NCI-H2029 treated with DMSO at 0.1 percent for 48 hours (cell line): Measurements from ENCODE around the gene CXXC1.
"Not testable (repeated sequence)": the region's sequence is repeated elsewhere in the genome, so short reads cannot be mapped to it uniquely, and the experiment has no call there.

ENCODE experiments used
- DNase-seq: peaks from one replicate; lab custom pipeline; 2025; lab: John Stamatoyannopoulos, UW

CXXC1 gene

DNA sequence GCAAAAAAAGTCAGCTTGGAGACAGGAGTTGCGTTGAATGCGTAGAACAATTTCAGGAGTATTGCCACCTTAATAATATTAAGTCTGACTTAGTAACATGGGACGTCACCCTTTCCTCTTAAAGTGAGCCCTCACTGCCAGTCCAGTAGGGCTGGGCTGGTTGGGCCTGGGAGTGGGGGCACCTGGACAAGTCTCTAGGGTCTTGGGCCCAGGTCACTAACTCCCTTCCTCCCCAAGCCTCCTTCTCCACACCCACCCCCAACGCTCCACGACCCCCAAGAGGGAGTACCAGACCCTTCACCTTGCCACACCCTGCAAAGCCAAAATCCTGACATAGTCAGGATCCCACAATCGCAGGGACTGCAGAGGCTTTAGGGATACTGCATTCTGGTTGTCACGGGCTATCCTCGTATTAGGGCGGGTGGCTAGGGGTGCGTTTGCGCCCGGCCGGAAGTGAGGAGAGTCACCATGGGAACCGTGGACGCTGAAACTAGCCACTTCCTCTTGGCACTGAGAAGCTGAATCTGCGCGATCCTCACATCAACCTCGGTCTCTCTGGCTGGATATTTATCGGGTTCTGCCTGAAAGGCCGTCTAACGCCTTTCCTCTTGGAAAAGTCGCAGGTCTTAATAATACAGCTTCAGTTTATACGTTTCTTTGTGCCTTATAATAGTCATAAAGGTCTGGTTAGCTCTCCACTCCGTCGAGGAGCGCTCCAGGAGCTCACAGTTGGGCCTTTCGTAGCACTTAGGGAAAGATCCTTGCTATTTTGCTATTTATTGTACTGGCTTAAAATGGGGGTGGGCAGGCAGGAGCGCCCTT is 10.3 kb upstream of the CXXC1 start:
- peak; percentile 41 for DNase-seq

DNA sequence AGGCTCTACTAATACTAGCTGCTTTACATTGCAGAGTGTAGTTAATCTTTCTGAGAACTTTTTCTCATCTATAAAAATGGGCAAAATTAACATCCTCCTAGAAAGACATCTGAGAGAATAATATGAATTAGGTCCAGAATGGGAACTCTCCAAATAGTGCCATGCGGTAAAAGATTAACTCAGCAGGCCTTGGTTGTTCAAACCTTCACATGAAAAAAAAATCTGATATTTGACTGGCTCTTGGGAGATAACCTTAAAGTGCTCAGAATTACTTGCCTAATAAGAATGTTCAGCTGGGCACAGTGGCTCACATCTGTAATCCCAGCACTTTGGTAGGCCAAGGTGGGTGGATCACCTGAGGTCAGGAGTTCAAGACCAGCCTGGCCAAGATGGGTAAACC is 5.5 kb upstream of the CXXC1 start:
- no peak for DNase-seq

DNA sequence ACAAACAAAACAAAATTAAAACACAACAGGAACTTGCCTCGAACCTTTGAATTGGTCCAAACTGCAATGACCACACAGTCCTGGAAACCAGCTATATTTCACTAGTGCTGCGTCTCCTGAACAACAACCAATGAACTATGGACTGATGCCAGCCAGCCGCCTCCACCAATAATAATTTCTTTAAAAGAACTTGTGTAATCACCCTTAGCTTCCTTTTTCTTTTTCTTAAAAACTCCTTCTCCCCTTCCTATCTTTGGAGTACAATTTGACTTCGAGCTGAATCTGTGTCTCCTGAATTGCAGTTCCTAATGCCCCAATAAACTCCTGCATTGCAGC is 1.6 kb upstream of the CXXC1 start:
- no peak for DNase-seq

DNA sequence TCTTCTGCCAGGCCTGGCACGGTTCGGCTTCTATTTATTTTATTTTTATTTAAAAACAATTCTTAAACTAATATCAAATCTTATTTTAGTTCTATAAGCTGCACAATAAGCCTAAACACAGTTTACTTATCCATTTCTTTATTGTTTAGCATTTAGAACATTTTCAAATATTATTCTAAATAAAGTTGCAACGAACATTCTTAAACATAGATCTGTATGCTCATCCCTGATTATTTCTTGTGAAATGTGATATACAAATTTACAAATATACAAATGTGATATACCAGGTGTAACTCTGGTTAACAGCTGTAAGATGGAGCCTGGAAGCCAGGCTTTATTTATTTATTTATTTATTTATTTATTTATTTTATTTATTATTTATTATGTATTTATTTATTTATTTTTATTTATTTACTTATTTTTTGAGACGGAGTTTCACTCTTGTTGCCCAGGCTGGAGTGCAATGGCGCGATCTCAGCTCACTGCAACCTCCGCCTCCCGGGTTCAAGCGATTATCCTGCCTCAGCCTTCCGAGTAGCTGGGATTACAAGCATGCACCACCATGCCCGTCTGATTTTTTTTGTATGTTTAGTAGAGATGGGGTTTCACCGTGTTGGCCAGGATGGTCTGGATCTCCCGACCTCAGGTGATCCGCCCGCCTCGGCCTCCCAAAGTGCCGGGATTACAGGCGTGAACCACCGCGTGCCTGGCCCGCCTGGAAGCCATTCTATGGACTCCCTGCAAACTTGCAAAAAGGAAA is 1.0 kb upstream of the CXXC1 start:
- DNase-seq, result not testable (repeated sequence)

DNA sequence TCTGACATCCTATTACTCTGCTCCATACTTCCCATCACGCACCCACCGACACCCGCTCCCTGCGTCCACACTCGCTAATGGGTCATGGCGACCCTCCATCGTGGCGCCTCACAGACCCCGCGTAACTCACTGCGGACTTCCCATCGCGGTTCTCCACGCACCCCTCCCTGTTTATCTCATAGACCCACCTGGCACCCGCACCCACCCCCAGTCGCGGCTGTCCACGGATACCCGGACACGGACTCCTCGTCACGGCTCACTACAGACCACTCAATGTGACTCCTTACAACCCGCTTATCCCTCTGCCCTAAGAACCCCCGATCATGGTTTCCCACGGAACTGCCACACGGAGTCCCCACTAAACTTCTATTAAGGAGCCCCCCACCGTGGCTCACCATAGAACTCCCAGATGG is 458 bp downstream of the CXXC1 start:
- DNase-seq, result no peak

DNA sequence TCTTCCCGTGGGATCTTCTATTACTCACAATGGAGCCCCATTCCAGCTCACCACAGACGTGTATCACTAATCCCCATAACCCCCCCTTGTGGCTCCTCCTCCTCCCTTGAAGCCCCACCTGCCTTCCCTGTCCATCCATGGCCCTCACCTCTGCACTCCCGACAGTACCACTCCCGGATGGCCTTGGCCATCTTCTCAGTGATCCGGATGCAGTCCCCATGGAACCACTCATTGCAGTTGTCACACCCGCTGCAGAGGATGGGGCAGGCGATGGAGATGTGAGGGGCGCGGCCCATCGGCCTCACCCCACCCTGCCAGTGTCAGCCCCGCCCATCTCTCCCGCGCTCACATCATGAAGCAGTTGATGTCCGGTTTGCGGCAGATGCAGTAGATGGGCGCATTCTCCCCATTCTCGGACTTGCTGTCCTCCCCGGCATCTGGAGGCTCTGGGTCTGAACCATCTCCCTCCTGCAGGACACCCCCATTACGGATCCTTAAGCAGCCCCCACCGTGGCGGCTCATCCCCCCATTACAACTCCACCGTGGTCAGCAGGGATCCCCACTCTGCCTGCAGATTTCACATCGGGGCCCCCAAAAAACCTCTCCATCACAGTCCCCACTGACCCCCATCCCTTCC is 983 bp downstream of the CXXC1 start:
- DNase-seq, result no peak

DNA sequence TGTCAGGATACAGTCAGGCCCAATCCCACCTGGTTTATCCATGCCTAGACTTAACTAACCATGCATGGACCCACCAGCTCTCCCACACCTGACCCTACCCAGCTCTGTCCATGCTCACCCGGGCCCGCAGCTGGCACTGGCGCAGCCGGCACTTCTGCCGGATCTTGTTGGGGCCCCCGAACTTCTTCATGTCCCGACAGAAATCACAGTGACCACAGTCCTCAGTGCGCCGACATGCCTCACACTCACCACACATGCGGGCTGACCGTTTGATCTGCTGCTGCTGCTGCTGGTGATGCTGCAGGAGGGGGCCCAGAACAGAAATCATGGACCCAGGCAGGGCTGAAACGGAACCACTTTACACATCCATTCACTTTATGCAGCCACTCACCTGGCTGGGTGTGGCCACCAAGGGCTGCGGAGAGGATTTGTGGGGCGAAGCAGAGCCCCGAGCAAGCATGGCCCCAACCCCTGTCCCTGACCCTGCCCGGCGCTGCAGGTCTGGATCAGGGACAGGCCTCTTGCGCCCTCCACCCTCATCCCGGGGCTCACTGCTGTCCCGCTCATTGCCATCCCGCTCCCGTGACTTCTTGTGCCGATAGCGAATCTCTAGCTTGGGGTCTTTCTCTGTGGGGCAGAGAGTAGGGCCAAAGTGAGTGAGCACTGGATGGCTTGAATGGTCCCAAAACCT is 1.7 kb downstream of the CXXC1 start:
- no peak for DNase-seq

DNA sequence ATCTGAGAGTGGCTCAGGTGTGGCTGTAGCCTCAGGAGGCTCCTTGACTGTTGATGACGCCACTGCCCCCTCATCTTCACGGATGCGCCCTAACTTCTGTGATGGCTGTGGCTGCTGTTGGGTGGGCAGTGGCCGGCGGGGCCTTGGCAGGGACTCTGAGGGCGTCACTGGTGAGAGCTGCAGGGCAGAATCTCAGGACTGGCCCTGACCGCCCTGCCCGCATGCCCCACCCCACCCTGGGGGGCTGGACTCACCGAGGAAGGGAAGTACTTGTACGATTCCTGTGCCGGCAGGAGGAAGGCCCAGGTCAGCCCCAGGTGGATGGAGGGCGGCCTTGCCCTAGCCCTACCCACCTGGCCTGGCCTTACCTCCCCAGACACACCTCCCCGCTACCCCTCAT is 2.4 kb downstream of the CXXC1 start:
- no peak for DNase-seq

DNA sequence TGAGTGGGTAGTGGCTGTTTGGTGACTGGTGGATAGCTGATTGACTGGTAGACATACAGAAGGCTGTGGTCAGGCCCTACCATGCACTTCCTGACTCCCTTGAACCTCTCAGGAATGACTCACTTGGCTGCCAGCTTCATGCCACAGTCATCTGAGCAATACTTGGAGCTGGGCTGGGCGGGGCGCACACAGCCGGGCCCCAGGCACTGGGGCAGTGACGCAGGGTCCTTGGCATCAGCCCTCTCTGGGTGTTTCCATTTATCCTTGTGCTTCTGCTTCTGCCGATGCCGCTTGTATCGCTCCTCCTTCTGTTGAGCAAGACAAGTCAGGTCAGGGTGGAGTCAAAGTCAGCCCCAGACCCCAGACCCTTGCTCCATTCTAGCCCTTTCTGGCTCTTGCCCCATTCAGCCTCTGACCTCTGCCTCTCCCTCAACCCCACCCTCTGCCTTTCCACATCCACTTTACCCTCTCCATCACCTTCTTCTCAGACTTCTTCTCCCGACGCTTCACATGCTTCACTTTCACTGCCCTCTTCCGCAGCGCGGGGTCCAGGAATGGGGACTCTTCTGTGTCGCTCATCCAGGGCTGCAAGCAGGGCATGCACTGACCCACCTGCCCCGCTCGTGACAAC is 3.1 kb downstream of the CXXC1 start:
- no peak for DNase-seq

DNA sequence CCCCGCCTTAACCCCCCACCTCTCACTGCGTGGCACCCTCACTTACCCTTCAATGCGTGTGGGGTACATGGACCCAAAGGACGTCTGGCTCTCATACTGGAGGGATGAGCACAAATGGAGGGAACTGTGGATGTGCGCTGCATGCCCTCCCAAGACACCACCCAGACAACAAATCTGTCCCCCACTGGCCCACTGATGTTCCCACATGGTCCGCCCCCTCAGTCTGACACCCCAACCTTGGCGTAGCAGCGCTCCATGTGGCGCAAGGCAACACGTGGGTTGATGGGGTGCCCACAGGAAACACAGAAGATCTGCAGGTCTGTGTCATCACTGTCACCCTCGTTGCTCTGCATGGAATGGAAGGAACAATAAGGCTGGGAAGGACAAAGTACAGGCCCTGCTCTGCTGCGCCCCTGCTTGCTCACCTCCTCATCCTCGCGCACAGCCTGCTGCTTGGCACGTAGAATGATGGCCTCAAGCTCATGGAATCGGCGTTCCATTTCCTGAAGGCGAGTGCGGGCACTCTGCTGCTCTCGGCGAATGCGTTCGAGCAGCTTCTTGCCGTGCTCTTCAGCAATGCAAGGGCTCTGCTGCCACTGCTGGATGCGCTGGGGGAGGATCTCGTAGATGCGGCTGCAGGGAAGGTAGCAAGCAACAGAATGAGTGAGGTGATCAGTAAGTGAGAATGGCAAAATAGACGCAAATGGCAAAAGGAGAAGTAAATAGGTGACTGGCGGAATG is 3.9 kb downstream of the CXXC1 start:
- DNase-seq, result no peak

DNA sequence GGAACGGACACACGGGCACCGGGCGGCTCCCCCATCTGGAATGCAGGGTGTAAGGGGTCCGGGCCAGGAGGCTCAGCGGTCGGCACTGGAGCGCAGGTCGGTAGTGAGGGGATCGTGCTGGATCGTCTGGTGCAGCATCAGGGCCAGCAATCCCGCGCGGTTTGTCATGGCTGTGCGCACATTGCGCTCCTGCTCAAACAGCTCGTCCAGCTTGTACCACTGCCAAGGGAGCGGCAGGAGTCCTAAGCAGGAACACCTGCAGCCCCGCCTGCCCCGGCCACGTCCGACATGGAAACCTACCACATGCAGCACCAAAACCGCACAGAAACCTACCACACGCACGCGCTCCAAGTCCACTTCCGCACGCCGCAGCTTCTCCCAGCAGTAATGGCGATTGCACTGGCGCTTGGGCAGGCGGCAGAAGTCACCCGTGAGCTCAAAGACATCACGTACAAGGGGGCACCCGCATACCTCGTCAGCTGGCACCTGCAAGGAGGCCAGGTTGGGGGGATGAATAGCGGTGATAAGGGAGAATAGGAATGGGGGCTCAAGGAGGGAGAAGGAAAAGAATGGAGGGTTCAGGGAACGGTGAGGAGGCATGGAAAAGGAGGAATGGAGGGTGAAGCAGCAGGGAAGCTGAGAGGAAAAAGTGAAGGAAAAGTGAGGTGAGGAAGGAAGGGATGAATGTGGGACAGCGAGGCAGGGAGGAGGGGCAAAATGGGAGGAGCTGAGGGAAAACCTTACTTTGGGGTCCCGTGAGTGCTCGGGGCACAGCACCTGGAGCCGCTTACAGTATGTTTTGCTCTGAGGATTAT is 4.8 kb downstream of the CXXC1 start:
- no peak for DNase-seq

DNA sequence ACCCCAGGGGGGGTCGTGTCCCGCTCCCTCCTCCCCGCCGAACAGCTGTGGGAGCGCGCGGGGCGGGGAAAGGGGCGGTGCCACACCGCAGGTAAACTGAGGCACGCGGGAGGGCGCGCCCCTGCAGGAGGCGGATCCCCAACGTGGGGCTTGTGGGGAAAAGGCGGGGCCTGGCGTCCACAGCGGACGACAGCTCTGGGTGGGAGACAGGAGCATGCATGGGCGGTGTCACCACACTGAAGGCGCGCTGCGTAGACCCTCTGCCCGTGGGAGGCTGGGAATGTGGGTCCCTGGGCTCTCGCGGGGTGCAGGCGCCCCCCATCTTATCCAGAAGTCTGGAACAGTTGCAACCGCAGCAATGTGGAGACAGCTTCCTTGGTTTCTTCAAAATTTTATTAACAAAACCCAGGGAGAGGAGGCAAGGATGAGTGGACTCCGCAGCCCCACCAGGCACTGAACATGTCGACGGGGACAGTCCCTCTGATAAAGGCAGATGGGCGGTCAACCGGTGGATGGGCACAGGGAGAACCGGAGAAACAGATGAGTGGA is 5.4 kb downstream of the CXXC1 start:
- no peak for DNase-seq

DNA sequence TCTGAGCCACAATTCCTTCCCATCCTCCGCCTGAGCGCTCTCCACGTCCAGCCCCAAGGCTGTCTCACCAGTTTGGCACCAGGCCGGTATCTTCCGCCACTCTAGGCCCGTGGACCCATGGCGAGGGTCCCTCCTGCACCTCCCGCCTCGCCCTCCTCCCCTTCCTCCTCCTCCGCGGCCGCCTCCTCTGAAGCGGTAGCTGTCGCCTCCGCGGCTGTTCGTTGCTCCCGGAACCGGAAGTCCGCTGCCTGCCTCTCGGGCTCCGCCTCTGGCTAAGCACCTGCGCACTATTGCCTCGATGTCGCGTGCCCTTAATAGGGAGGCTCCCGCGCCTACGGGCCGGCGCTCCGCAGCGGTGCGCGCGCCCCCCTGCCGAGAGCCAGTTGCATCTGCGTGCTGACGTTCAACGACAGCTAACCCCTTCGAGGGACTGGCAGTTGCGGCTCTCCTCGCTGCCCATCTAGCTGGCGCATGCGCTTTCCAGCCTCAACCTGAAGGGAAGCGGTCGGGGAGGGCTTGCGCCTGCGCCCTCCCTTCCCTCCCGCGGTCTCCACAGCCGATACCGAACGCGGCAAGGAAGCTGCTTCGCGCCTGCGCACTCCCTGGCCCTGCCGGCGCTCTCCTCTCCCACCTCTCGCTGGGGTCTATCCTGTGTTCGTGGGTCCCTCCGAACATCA is 6.1 kb downstream of the CXXC1 start, which contains the start of gene MBD1:
Gene MBD1, minus strand, starts transcription at position 229 of the 677 bp plus-strand sequence. CDS start 1,531 bp downstream, outside the sequence.
- DNase-seq, result peak; percentile 93

DNA sequence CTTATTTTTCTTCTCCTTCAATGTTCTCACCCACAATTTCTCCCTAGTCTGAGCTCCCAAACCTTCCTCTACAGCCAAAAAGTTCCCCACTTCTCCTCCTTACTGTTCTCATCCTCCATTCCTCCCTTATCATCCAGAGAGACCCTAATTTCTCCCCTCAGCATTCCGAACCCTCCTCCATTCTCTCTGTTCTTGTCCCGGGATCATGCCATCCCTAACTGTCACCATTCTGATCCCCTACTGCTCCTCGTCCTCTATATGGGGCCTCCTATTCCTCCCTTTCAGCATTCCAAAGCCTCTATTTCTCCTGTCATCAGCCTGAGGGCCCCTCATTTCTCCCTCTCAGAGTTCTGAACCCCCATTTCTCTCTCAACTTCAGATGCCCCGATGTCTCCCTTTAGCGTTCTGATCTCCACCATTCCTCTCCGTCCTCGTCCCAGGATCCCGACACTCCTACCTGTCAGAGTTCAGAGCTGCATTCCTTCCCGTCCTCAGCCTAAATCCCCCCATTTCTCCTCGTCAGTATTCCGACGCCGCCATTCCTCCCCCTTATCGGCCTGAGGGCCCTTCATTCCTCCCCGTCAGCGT is 6.7 kb downstream of the CXXC1 start:
- DNase-seq, result no peak

DNA sequence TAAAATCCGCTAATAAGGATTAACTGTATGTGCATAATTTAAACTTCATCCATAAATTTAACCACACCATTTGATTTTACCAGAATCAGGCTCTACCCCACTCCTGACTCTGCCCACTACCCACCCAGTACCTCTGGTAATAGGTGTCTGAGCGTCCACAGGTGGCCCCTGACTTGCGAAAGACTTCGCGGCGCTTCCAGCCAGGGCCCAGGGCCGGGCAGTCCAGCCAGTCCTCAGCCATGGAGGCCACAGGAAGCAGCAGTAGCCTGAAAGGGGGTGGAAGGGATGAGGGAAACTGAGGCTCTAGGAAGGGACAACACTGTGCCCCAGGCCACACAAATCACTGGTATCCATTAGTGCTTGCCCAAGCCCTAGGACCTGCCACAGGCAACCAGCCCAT is 7.7 kb downstream of the CXXC1 start:
- no peak for DNase-seq

DNA sequence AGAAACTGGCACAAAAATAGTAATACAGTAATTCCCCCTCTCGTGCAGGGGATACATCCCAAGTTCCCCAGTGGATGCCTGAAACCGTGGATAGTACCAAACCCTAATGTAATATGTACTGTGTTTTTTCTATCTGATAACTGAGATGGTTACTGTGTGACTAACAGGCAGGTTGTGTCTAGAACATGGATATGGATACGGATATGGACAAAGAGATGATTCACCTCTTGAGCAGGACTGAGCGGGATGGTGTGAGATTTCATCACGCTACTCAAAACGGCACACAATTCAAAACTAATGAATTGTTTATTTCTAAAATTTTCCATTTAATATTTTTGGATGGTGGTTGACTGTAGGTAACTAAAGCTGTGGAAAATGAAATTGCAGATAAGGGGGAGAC is 9.6 kb downstream of the CXXC1 start:
- DNase-seq, result no peak

DNA sequence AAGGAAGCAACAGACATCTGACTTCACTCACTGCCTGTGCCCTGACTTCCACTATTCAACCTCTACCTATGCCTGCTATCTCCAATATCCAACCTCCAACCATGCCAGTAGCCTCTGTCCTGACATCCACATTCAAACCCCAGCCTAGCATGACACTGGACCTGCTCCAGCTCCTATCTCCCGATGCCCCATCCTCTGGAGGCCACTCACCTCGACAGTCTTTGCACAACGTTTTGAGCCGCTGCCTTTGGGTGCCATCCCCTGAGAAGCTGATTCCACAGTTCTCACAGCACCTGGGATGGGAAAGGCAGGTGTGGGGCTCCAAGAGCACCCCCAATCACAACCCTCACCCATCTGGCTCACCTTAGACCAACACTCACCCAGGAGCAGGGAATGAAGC is 11.0 kb downstream of the CXXC1 start:
- DNase-seq, result no peak

DNA sequence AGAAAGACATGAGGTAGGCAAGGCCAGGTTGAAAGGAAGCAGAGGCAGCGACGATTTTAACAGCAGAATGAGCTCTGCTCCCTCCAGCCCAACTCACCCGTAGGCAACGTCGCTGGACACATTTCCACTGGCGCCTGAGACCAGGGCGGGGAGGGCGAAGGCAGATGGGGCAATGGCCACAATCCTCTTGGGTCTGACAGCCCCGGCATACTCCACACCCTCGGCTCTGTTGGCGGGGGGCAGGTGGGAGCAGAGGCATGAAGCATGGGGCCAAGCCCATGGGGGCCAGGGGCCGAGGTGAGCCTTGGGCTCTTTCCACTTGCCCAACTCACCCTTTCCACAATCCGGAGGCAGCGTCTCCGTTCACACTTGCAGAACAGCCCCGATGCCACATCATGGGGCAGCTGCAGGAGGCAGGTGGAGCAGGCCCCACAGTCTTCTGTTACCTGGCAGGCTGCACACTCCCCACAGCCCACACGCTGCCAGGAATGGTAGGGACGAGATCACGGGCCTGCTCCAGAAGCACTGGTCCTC is 11.9 kb downstream of the CXXC1 start:
- no peak for DNase-seq

DNA sequence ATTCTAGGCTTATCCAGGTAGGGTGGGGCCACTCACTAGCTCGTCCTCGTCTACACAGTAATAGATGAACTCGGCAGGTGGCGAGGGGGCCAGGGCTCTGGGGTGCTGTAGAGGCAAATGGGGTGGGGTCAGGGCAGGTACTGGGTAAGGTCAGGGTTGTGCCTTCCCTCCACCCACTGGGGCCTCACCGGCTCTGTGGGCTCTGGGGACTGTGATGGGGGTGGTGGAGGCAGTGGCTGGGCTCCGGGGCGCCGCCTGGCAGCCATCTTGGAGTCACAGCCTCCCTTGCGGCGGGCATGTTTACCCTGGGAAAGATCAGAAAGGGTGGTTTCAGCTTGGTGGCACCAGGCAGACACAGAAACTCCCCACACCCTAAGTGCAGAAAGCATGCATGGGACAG is 12.6 kb downstream of the CXXC1 start:
- DNase-seq, result no peak
